Endothelial cell of umbilical vein (primary cell): ENCODE measurements around the gene EXOC6B. TPM values are rescaled to one million over a fixed set of nuclear protein-coding genes. Genes with fewer than 3 reads are reported as not detected.

ENCODE experiments used
- BruUV-seq: library from RNA; stranded (reverse); fragments of 400-500 nt; replicated peaks from 2 replicates; lab custom pipeline; 2021; lab: Mats Ljungman, UMichigan
- CTCF ChIA-PET: fragments of 300-600, 350-600 bp; sonication (Branson Sonifier 250); formaldehyde crosslinking; loops from one replicate; lab custom pipeline; 2021; ENCODE audit warnings: antibody characterized with exemption, inconsistent platforms; lab: Charles Lee
- POLR2A ChIA-PET: fragments of 300-600, 350-600 bp; sonication (Branson Sonifier 250); formaldehyde crosslinking; loops from one replicate; lab custom pipeline; 2021; ENCODE audit warnings: antibody characterized with exemption, inconsistent platforms; lab: Charles Lee
- DNase-seq: peaks from one replicate; pipeline ENCODE4 v3.0.0-alpha.2; 2011; ENCODE audit warnings: low read depth, low spot score
- FAIRE-seq: peaks from 2 replicates; lab custom pipeline; 2011; peaks lifted over from hg19 to GRCh38; lab: Jason Lieb, UNC
- H2AFZ ChIP-seq: 2 replicates; pipeline ENCODE4 v1.6.0; 2012; ENCODE audit warnings: low read depth, low read length, control low read depth, inconsistent platforms
- H3K27ac ChIP-seq: 2 replicates; pipeline ENCODE4 v1.5.1; 2011; ENCODE audit warnings: low read depth, mild to moderate bottlenecking, control low read depth, low read length, moderate library complexity; ENCODE audit not compliant: insufficient read depth
- H3K27me3 ChIP-seq, 2 experiments: 2 replicates each; pipeline versions ENCODE4 v1.6.0 to v1.6.1; 2011; ENCODE audit warnings: low read length in 2 of 2, mixed read lengths in 1 of 2; ENCODE audit not compliant: control insufficient read depth in 2 of 2, insufficient read depth in 2 of 2
- H3K36me3 ChIP-seq, 2 experiments: 2 replicates in 1 of 2; 3 replicates in 1 of 2; pipeline ENCODE4 v1.5.1; 2011; ENCODE audit warnings: low read length in 2 of 2, mild to moderate bottlenecking in 1 of 2, moderate library complexity in 1 of 2; ENCODE audit not compliant: control insufficient read depth in 2 of 2, insufficient read depth in 2 of 2; ENCODE audit errors: extremely low read depth in 1 of 2
- H3K4me1 ChIP-seq: 3 replicates; pipeline ENCODE4 v1.5.1; 2011; ENCODE audit warnings: mild to moderate bottlenecking, low read length; ENCODE audit not compliant: control insufficient read depth, insufficient read depth; ENCODE audit errors: extremely low read depth
- H3K4me2 ChIP-seq: 2 replicates; pipeline ENCODE4 v1.6.1; 2011; ENCODE audit warnings: low read length, control low read depth, mixed read lengths; ENCODE audit not compliant: insufficient read depth
- H3K4me3 ChIP-seq, 3 experiments: fragments of 200-600 bp in 1 of 3; sonication (generic), shearing (Covaris generic) in 1 of 3; replicated peaks in 1 of 3; 2 replicates each; pipeline ENCODE4 v1.5.1; 2011 to 2016; ENCODE audit warnings: control low read depth in 3 of 3, low read length in 3 of 3, mild to moderate bottlenecking in 2 of 3, inconsistent platforms in 1 of 3, low read depth in 1 of 3, moderate library complexity in 1 of 3; ENCODE audit not compliant: insufficient read depth in 1 of 3
- H3K79me2 ChIP-seq: 2 replicates; pipeline ENCODE4 v1.6.0; 2012; ENCODE audit warnings: low read length, inconsistent platforms; ENCODE audit not compliant: control insufficient read depth, insufficient read depth
- H3K9ac ChIP-seq: replicated peaks from 2 replicates; pipeline ENCODE3; 2011; ENCODE audit warnings: low read length, control low read depth; ENCODE audit not compliant: insufficient read depth; ENCODE audit errors: extremely low read depth
- H3K9me1 ChIP-seq: replicated peaks from 3 replicates; pipeline ENCODE4 v1.6.0; 2011; ENCODE audit warnings: mild to moderate bottlenecking, low read length; ENCODE audit not compliant: control insufficient read depth, insufficient read depth; ENCODE audit errors: extremely low read depth
- H3K9me3 ChIP-seq: replicated peaks from 2 replicates; pipeline ENCODE4 v1.5.1; 2012; ENCODE audit warnings: low read length, inconsistent platforms; ENCODE audit not compliant: control insufficient read depth, insufficient read depth
- H4K20me1 ChIP-seq: replicated peaks from 2 replicates; pipeline ENCODE3; 2011; ENCODE audit warnings: mild to moderate bottlenecking, low read length; ENCODE audit not compliant: control insufficient read depth, insufficient read depth; ENCODE audit errors: extremely low read depth
- EZH2 ChIP-seq: IDR thresholded peaks from 2 replicates; pipeline ENCODE4 v1.6.1; 2012; ENCODE audit warnings: borderline replicate concordance, low read depth, mild to moderate bottlenecking, moderate library complexity, low read length, inconsistent platforms; ENCODE audit not compliant: severe bottlenecking
- FOS ChIP-seq: IDR thresholded peaks from 2 replicates; pipeline ENCODE4 v1.6.1; 2011; ENCODE audit warnings: mild to moderate bottlenecking, low read length, moderate library complexity, borderline replicate concordance; ENCODE audit not compliant: insufficient read depth
- GATA2 ChIP-seq: IDR thresholded peaks from 2 replicates; pipeline ENCODE4 v1.7.0; 2011; ENCODE audit warnings: low read depth, mild to moderate bottlenecking, moderate library complexity, mixed read lengths, low read length; ENCODE audit not compliant: insufficient read length, insufficient read depth
- JUN ChIP-seq: IDR thresholded peaks from 2 replicates; pipeline ENCODE4 v1.6.1; 2011; ENCODE audit warnings: borderline replicate concordance, low read depth; ENCODE audit not compliant: insufficient read length, insufficient read depth
- MAX ChIP-seq: IDR thresholded peaks from 2 replicates; pipeline ENCODE4 v1.6.1; 2011; ENCODE audit not compliant: insufficient read depth, insufficient read length
- MYC ChIP-seq: IDR thresholded peaks from one replicate; pipeline ENCODE4 v1.6.1; 2011; ENCODE audit warnings: mild to moderate bottlenecking, low read depth, low read length
- POLR2A ChIP-seq: IDR thresholded peaks from 2 replicates; pipeline ENCODE4 v1.6.1; 2012; ENCODE audit warnings: low read depth, mild to moderate bottlenecking, control low read depth, low read length
- POLR2AphosphoS5 ChIP-seq: IDR thresholded peaks from 2 replicates; pipeline ENCODE4 v1.6.1; 2012; ENCODE audit warnings: low read depth, mild to moderate bottlenecking, control low read depth, low read length, moderate library complexity; ENCODE audit not compliant: insufficient read depth
- dilution Hi-C: fragments of 300-500 bp; cut with MboI; formaldehyde crosslinking; loops from one replicate; pipeline ENCODE4 v1.15.0; 2019; ENCODE audit warnings: low sequenced_read_pairs; ENCODE audit not compliant: extremely low pct_ligation_motif_present
- intact Hi-C: fragments of 100-400 bp; cut with micrococcal nuclease; formaldehyde crosslinking; loops from one replicate; pipeline ENCODE4 v1.10.0; 2022
- polyA plus RNA-seq, 4 experiments: library from polyadenylated mRNA; depleted of rRNA in 3 of 4; stranded (reverse) in 3 of 4; unstranded in 1 of 4; fragments of >200 nt; gene quantifications; 2 replicates each; pipeline versions ENCODE4 v1.2.1 to v1.2.3, GENCODE V29; 2011 to 2012; ENCODE audit warnings: missing spikeins in 1 of 4
- total RNA-seq: library from RNA; stranded (reverse); gene quantifications from 2 replicates; pipeline ENCODE4 v1.2.3, GENCODE V29; 2021
- TF ChIP-seq, protein P1 (sequence below), 2 donors: IDR thresholded peaks; 1 replicate in 1 of 2; 2 replicates in 1 of 2; pipeline ENCODE4 v1.5.1; 2011; ENCODE audit warnings: low read length in 2 of 2, mild to moderate bottlenecking in 2 of 2, moderate library complexity in 2 of 2, control low read depth in 1 of 2, inconsistent platforms in 1 of 2, low read depth in 1 of 2; ENCODE audit not compliant: insufficient read depth in 1 of 2; ENCODE audit errors: extremely low read depth in 1 of 2

The EXOC6B gene
- total and polyA plus RNA-seq, 2 donors (not counting 3 experiments of a cell fraction or from before 2014, with no cell fraction given): 10.8 to 34.8 TPM

DNA sequence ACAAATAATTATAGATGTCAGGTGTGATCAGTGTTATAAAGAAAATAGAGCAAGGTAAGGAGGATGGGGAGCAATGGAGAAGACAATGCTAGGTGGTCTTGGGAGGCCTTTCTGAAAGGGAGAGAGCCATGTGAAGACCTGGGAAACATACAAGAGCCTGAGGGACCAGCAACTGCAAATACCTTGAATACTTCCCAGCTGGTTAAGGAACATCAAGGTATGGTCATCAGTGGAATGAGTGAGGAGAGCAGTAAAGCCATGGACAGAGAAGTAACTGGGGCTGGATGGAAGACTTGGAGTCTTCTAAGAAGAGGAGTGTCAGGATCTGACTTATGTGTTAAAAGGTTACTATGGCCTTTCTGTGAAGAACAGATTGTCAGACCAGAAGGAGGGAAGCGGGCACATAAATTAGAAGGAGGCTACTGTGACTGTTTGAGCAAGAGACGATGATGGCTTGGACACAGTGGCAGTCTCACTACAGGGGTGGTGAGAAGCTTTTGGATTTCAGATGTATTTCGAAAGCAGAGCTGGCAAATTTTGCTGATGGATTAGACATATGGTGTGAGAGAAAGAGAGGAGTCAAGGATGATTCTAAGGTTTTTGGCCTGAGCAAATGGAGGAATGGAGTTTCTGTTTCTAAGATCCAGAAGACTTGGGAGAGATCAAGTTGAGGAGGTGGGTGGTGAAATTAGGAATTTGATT lies 22.8 kb upstream of the EXOC6B start:
- intact Hi-C loops (no loop called here), dilution Hi-C loops (no loop called here)
- H3K36me3 ChIP-seq: no peaks in the 10 kb centered on the region
- no peak overlapping the region for H3K4me2 ChIP-seq
- H3K9ac ChIP-seq: no peak overlapping the region
- no peak for DNase-seq
- TF ChIP-seq POLR2A: no peak
- H3K79me2 ChIP-seq: no peaks in the 10 kb centered on the region
- ChIA-PET CTCF (no interaction called here), POLR2A (no interaction called here)
- no peaks in the 10 kb centered on the region for H3K4me1 ChIP-seq
- H4K20me1 ChIP-seq: no peaks in the 10 kb centered on the region
- no peak overlapping the region for H2AFZ ChIP-seq
- no peak overlapping the region for H3K4me3 ChIP-seq
- no peaks in the 10 kb centered on the region for H3K9me3 ChIP-seq
- H3K9me1 ChIP-seq: no peaks in the 10 kb centered on the region
- no peak for FAIRE-seq
- H3K27me3 ChIP-seq: peaks cover 13 to 16% of the 10 kb centered on the region in 2 experiments
- BruUV-seq: no TSS peak
- H3K27ac ChIP-seq: no peak overlapping the region

GRCh38 chr2:72847534-72848315 lies 21.9 kb upstream of the EXOC6B start:
- FAIRE-seq: no peak
- intact Hi-C loops: no loop called here
- no peak overlapping the region for H3K4me2 ChIP-seq

More at GRCh38 chr2:72847534-72848315, 21.9 kb upstream of the EXOC6B start:
- Histone ChIP-seq H3K4me1 (no peaks in the 10 kb centered on the region), H3K9me1 (no peaks in the 10 kb centered on the region), H3K79me2 (no peaks in the 10 kb centered on the region), H3K27me3 (peaks cover 16 to 17% of the 10 kb centered on the region in 2 experiments), H3K4me3 (no peak overlapping the region), H3K27ac (no peak overlapping the region), H2AFZ (no peak overlapping the region), H3K36me3 (no peaks in the 10 kb centered on the region), H4K20me1 (no peaks in the 10 kb centered on the region), H3K9ac (no peak overlapping the region), H3K9me3 (no peaks in the 10 kb centered on the region)
- dilution Hi-C loops: no loop called here
- no TSS peak for BruUV-seq
- DNase-seq: no peak
- ChIA-PET CTCF (interaction anchor here (1.2 to 2.3 kb wide), 4 partner anchors 12 to 76 kb away, joined by 3 to 8 read pairs (median 4); no protein-coding TSS in a partner anchor), POLR2A (no interaction called here)
- TF ChIP-seq POLR2A: no peak
- TF ChIP-seq, protein P1, sequence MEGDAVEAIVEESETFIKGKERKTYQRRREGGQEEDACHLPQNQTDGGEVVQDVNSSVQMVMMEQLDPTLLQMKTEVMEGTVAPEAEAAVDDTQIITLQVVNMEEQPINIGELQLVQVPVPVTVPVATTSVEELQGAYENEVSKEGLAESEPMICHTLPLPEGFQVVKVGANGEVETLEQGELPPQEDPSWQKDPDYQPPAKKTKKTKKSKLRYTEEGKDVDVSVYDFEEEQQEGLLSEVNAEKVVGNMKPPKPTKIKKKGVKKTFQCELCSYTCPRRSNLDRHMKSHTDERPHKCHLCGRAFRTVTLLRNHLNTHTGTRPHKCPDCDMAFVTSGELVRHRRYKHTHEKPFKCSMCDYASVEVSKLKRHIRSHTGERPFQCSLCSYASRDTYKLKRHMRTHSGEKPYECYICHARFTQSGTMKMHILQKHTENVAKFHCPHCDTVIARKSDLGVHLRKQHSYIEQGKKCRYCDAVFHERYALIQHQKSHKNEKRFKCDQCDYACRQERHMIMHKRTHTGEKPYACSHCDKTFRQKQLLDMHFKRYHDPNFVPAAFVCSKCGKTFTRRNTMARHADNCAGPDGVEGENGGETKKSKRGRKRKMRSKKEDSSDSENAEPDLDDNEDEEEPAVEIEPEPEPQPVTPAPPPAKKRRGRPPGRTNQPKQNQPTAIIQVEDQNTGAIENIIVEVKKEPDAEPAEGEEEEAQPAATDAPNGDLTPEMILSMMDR (IDR thresholded peaks at IDR 0.05; ENCODE audit: extremely low read depth in 1 of 2, insufficient read depth in 1 of 2, low read depth in 1 of 2, low read length in 2 of 2): no peak
- TF ChIP-seq MYC: no peak
- no peak for TF ChIP-seq GATA2
- TF ChIP-seq POLR2AphosphoS5: no peak
- TF ChIP-seq JUN: no peak
- no peak for TF ChIP-seq MAX
- TF ChIP-seq EZH2: no peak
- no peak for TF ChIP-seq FOS
